H1 (cell line): ENCODE results near the gene RERE. TPM values are rescaled to one million over a fixed set of nuclear protein-coding genes. Genes with fewer than 3 reads are reported as not detected.

ENCODE experiments used
- CTCF ChIA-PET: fragments of 300-600 bp; sonication (Branson Sonifier 250); formaldehyde crosslinking; loops from one replicate; lab custom pipeline; 2021; ENCODE audit not compliant: partially characterized antibody; lab: Charles Lee
- POLR2A ChIA-PET: fragments of 300-600 bp; sonication (Branson Sonifier 250); formaldehyde crosslinking; loops from one replicate; lab custom pipeline; 2021; ENCODE audit warnings: inconsistent platforms; ENCODE audit not compliant: partially characterized antibody; lab: Charles Lee
- DNase-seq, 2 experiments: peaks; one replicate each; pipeline versions ENCODE4 v3.0.0 to v3.0.0-alpha.2; 2010 to 2022; ENCODE audit warnings: low spot score in 2 of 2, low read depth in 1 of 2, mixed read lengths in 1 of 2
- FAIRE-seq: peaks from 2 replicates; lab custom pipeline; 2011; peaks lifted over from hg19 to GRCh38; lab: Jason Lieb, UNC
- H2AFZ ChIP-seq: 2 replicates; pipeline ENCODE4 v1.8.1; 2012; ENCODE audit warnings: low read length, inconsistent platforms
- H2AK5ac ChIP-seq: 2 replicates; pipeline ENCODE4 v1.6.1; 2013; ENCODE audit warnings: low read depth, low read length
- H2BK120ac ChIP-seq: replicated peaks from 2 replicates; pipeline ENCODE3; 2013; ENCODE audit warnings: low read depth, low read length, inconsistent platforms
- H2BK12ac ChIP-seq: 2 replicates; pipeline ENCODE4 v1.6.1; 2013; ENCODE audit warnings: low read depth, low read length
- H2BK15ac ChIP-seq: 2 replicates; pipeline ENCODE4 v1.6.1; 2013; ENCODE audit warnings: low read length
- H2BK20ac ChIP-seq: 2 replicates; pipeline ENCODE4 v1.6.1; 2013; ENCODE audit warnings: low read length
- H2BK5ac ChIP-seq: 2 replicates; pipeline ENCODE4 v1.6.1; 2013; ENCODE audit warnings: low read depth, low read length
- H3K14ac ChIP-seq: 2 replicates; pipeline ENCODE4 v1.6.1; 2013; ENCODE audit warnings: inconsistent platforms; ENCODE audit not compliant: insufficient read length
- H3K18ac ChIP-seq: 2 replicates; pipeline ENCODE4 v1.6.1; 2013; ENCODE audit warnings: low read length; ENCODE audit errors: extremely low read depth
- H3K23ac ChIP-seq: 2 replicates; pipeline ENCODE4 v1.6.1; 2013; ENCODE audit warnings: inconsistent platforms; ENCODE audit not compliant: insufficient read length
- H3K23me2 ChIP-seq: 2 replicates; pipeline ENCODE4 v1.6.1; 2013; ENCODE audit warnings: low read depth, low read length
- H3K27ac ChIP-seq: 2 replicates; pipeline ENCODE4 v1.6.1; 2011; ENCODE audit warnings: low read depth, low read length, inconsistent platforms
- H3K27me3 ChIP-seq, 4 experiments: replicated peaks in 1 of 4; 1 replicate in 1 of 4; 2 replicates in 3 of 4; pipeline versions ENCODE4 v1.6.1 to v1.8.1; 2011 to 2013; ENCODE audit warnings: low read length in 3 of 4, mild to moderate bottlenecking in 3 of 4, inconsistent platforms in 2 of 4, mixed read lengths in 2 of 4, moderate library complexity in 1 of 4; ENCODE audit not compliant: control insufficient read depth in 3 of 4, insufficient read depth in 3 of 4; ENCODE audit errors: extremely low read depth in 1 of 4
- H3K36me3 ChIP-seq, 4 experiments: 2 replicates each; pipeline versions ENCODE4 v1.6.1 to v1.8.1; 2011 to 2013; ENCODE audit warnings: mild to moderate bottlenecking in 4 of 4, low read length in 3 of 4, moderate library complexity in 2 of 4, control low read depth in 1 of 4, inconsistent platforms in 1 of 4; ENCODE audit not compliant: insufficient read depth in 4 of 4, control insufficient read depth in 2 of 4
- H3K4ac ChIP-seq: replicated peaks from 2 replicates; pipeline ENCODE3; 2013; ENCODE audit warnings: low read length, low read depth, mixed read lengths, inconsistent platforms; ENCODE audit not compliant: insufficient read length
- H3K4me1 ChIP-seq, 4 experiments: replicated peaks in 1 of 4; 1 replicate in 1 of 4; 2 replicates in 3 of 4; pipeline versions ENCODE4 v1.6.1 to v1.8.1; 2011 to 2013; ENCODE audit warnings: low read length in 3 of 4, inconsistent platforms in 2 of 4, mixed read lengths in 1 of 4; ENCODE audit not compliant: insufficient read depth in 4 of 4, control insufficient read depth in 3 of 4
- H3K4me2 ChIP-seq, 2 experiments: 2 replicates each; pipeline versions ENCODE4 v1.6.1 to v1.8.1; 2011 to 2013; ENCODE audit warnings: low read depth in 2 of 2, low read length in 2 of 2, control low read depth in 1 of 2, inconsistent platforms in 1 of 2, mild to moderate bottlenecking in 1 of 2; ENCODE audit not compliant: insufficient read depth in 1 of 2
- H3K4me3 ChIP-seq, 4 experiments: fragments of 200-600, 300-600 bp in 1 of 4; sonication (generic), shearing (Covaris generic), sonication (Bioruptor Twin) in 1 of 4; 2 replicates each; pipeline versions ENCODE4 v1.5.1 to v1.8.1; 2011 to 2016; ENCODE audit warnings: low read length in 4 of 4, low read depth in 3 of 4, control low read depth in 2 of 4, inconsistent platforms in 2 of 4, mild to moderate bottlenecking in 2 of 4, mixed read lengths in 1 of 4, moderate library complexity in 1 of 4; ENCODE audit not compliant: insufficient read depth in 2 of 4; ENCODE audit errors: extremely low read depth in 1 of 4
- H3K56ac ChIP-seq: replicated peaks from 2 replicates; pipeline ENCODE3; 2013; ENCODE audit warnings: low read depth, mild to moderate bottlenecking, mixed read lengths, low read length, inconsistent platforms; ENCODE audit not compliant: insufficient read length
- H3K79me1 ChIP-seq: 2 replicates; pipeline ENCODE4 v1.6.1; 2013; ENCODE audit warnings: low read depth, low read length, control low read depth
- H3K79me2 ChIP-seq, 2 experiments: 2 replicates each; pipeline versions ENCODE4 v1.6.1 to v1.8.1; 2012 to 2013; ENCODE audit warnings: low read length in 2 of 2, mild to moderate bottlenecking in 2 of 2, inconsistent platforms in 1 of 2; ENCODE audit not compliant: insufficient read depth in 2 of 2, control insufficient read depth in 1 of 2
- H3K9ac ChIP-seq, 4 experiments: replicated peaks in 1 of 4; 1 replicate in 1 of 4; 2 replicates in 3 of 4; pipeline versions ENCODE4 v1.6.1 to v1.8.1; 2011 to 2013; ENCODE audit warnings: low read depth in 3 of 4, low read length in 3 of 4, control low read depth in 2 of 4, mild to moderate bottlenecking in 2 of 4, moderate library complexity in 2 of 4, inconsistent platforms in 1 of 4; ENCODE audit errors: extremely low read depth in 1 of 4
- H3K9me3 ChIP-seq, 2 experiments: 2 replicates each; pipeline versions ENCODE4 v1.6.1 to v1.8.1; 2012 to 2013; ENCODE audit warnings: mild to moderate bottlenecking in 2 of 2, moderate library complexity in 2 of 2, control low read depth in 1 of 2, inconsistent platforms in 1 of 2, low read depth in 1 of 2, low read length in 1 of 2, mixed read lengths in 1 of 2; ENCODE audit not compliant: insufficient read depth in 2 of 2
- H4K20me1 ChIP-seq, 2 experiments: replicated peaks in 1 of 2; 2 replicates each; pipeline versions ENCODE3 to v1.8.1; 2011 to 2013; ENCODE audit warnings: inconsistent platforms in 2 of 2, low read length in 2 of 2, mild to moderate bottlenecking in 1 of 2; ENCODE audit not compliant: insufficient read depth in 2 of 2, control insufficient read depth in 1 of 2
- H4K5ac ChIP-seq: 2 replicates; pipeline ENCODE4 v1.6.1; 2013; ENCODE audit warnings: low read length, low read depth, mixed read lengths, inconsistent platforms; ENCODE audit not compliant: insufficient read length
- H4K8ac ChIP-seq: 2 replicates; pipeline ENCODE4 v1.8.0; 2013; ENCODE audit warnings: mild to moderate bottlenecking, moderate library complexity, low read length, inconsistent platforms; ENCODE audit not compliant: insufficient read depth; ENCODE audit errors: extremely low read depth
- H4K91ac ChIP-seq: replicated peaks from 2 replicates; pipeline ENCODE3; 2013; ENCODE audit warnings: low read length, mixed read lengths, inconsistent platforms; ENCODE audit not compliant: insufficient read length
- FOSL1 ChIP-seq: IDR thresholded peaks from 2 replicates; pipeline ENCODE4 v1.6.1; 2011; ENCODE audit warnings: mild to moderate bottlenecking, low read depth, low read length, moderate library complexity; ENCODE audit not compliant: insufficient read depth
- GABPA ChIP-seq: IDR thresholded peaks from 2 replicates; pipeline ENCODE4 v1.6.1; 2011; ENCODE audit warnings: mild to moderate bottlenecking, low read length, moderate library complexity, borderline replicate concordance; ENCODE audit not compliant: insufficient read depth
- GTF2F1 ChIP-seq: IDR thresholded peaks from 2 replicates; pipeline ENCODE4 v1.6.1; 2012; ENCODE audit warnings: low read depth, low read length, improper control_type of control experiment, borderline replicate concordance
- MAFK ChIP-seq: IDR thresholded peaks from 2 replicates; pipeline ENCODE4 v1.6.1; 2012; ENCODE audit warnings: low read depth, mild to moderate bottlenecking, improper control_type of control experiment, low read length
- POLR2AphosphoS5 ChIP-seq: IDR thresholded peaks from 2 replicates; pipeline ENCODE4 v1.6.1; 2011; ENCODE audit warnings: low read depth, low read length
- RNF2 ChIP-seq: fragments of 200-900, 300-1000 bp; sonication (generic); IDR thresholded peaks from 2 replicates; pipeline ENCODE4 v1.7.1; 2016; ENCODE audit warnings: borderline replicate concordance, low read depth, mild to moderate bottlenecking, antibody characterized with exemption, low read length; ENCODE audit not compliant: poor library complexity, severe bottlenecking; ENCODE audit errors: missing control alignments
- SIN3A ChIP-seq, 2 experiments: IDR thresholded peaks in 1 of 2; conservative IDR thresholded peaks in 1 of 2; 2 replicates each; pipeline ENCODE4 v1.6.1; 2011 to 2012; ENCODE audit warnings: low read length in 2 of 2, improper control_type of control experiment in 1 of 2, low read depth in 1 of 2, mild to moderate bottlenecking in 1 of 2
- WGBS, 2 experiments: shearing (Covaris generic) in 1 of 2; methylation state at CpG; one replicate each; pipeline versions ENCODE4 v1.1.6 to v1.1.7; 2013 to 2015; ENCODE audit warnings: low lambda C conversion rate in 2 of 2, mixed read lengths in 2 of 2, inconsistent platforms in 1 of 2, low coverage in 1 of 2, missing lambda C conversion rate in 1 of 2; ENCODE audit not compliant: insufficient replicate concordance in 2 of 2, insufficient coverage in 1 of 2, insufficient read length in 1 of 2; ENCODE audit errors: extremely low coverage in 1 of 2, missing lambda C conversion rate in 1 of 2; 5-methylcytosine and 5-hydroxymethylcytosine counted together
- polyA plus RNA-seq, 7 experiments: library from polyadenylated mRNA; depleted of rRNA in 3 of 7; stranded (reverse) in 5 of 7; unstranded in 2 of 7; fragments of >200 nt in 5 of 7; fragments of 200-250 nt in 2 of 7; gene quantifications; 1 replicate in 5 of 7; 2 replicates in 1 of 7; 4 replicates in 1 of 7; pipeline versions ENCODE4 v1.2.1 to v1.2.3, GENCODE V29; 2011 to 2013; ENCODE audit warnings: missing spikeins in 2 of 7, mixed read lengths in 2 of 7
- total RNA-seq: library from RNA; stranded (reverse); fragmentation: NEBNext Ultra II Directional; extraction: Animal tissue kit (Norgen Biotek cat#: 25700); gene quantifications from 2 replicates; pipeline ENCODE4 v1.2.1, GENCODE V29; 2021
- TF ChIP-seq, protein P1 (sequence below), 3 experiments: IDR thresholded peaks; 1 replicate in 2 of 3; 2 replicates in 1 of 3; pipeline versions ENCODE4 v1.5.1 to v1.6.1; 2011; ENCODE audit warnings: low read length in 3 of 3, mild to moderate bottlenecking in 3 of 3, inconsistent platforms in 2 of 3, low read depth in 1 of 3, moderate library complexity in 1 of 3; ENCODE audit not compliant: insufficient read depth in 1 of 3; ENCODE audit errors: control extremely low read depth in 1 of 3

RERE gene
- total and polyA plus RNA-seq, 2 of the 8 experiments (the other 6 are each of a cell fraction or from before 2014, with no cell fraction given): 15.3 to 142 TPM

- Histone ChIP-seq H4K20me1 (peaks cover 2 to 4% of the 10 kb centered on the region in 2 experiments), H3K56ac (no peak overlapping the region), H3K23ac (no peak overlapping the region), H3K4me1 (peaks cover 10 to 22% (median 16%) of the 10 kb centered on the region in 4 experiments), H3K36me3 (peaks cover 0 to 1% (median 0%) of the 10 kb centered on the region in 4 experiments; a peak in 2 of 8 replicates), H3K4me3 (peak overlapping the region in 1 of 4 experiments; percentile 69; a peak in 1 of 8 replicates), H3K79me1 (peaks cover 6% of the 10 kb centered on the region; the same call in 1 of the 2 replicates), H2AFZ (no peak overlapping the region), H3K27ac (peak overlapping the region; percentile 73; the same call in 1 of the 2 replicates), H2BK120ac (no peak overlapping the region), H3K79me2 (peaks cover 0 to 56% of the 10 kb centered on the region in 2 experiments; a peak in 3 of 4 replicates), H3K27me3 (no peaks in the 10 kb centered on the region), H4K8ac (no peak overlapping the region), H4K5ac (no peak overlapping the region), H2BK20ac (no peak overlapping the region), H2BK5ac (no peak overlapping the region), H4K91ac (no peak overlapping the region), H2AK5ac (no peak overlapping the region), H2BK15ac (no peak overlapping the region), H3K4me2 (peak overlapping the region in 1 of 2 experiments; percentile 96; a peak in 1 of 4 replicates), H3K18ac (no peak overlapping the region), H3K14ac (no peak overlapping the region), H3K4ac (no peak overlapping the region), H3K23me2 (peaks cover 14% of the 10 kb centered on the region), H3K9me3 (no peaks in the 10 kb centered on the region), H3K9ac (no peak overlapping the region; a peak in 1 of 7 replicates), H2BK12ac (no peak overlapping the region)
- ChIA-PET POLR2A (interaction anchor here (0.6 to 1.7 kb wide), 5 partner anchors 13 to 54 kb away, joined by 3 to 5 read pairs (median 4); no protein-coding TSS in a partner anchor), CTCF (interaction anchor here (0.6 to 8.5 kb wide), 5 partner anchors 14 to 301 kb away, joined by 3 to 88 read pairs (median 7); no protein-coding TSS in a partner anchor)
- no peak for DNase-seq
- no peak for FAIRE-seq
- WGBS, 2 experiments: 87% methylated on average over 10 of the region's 10 CpGs; no CpG with 5 or more reads in 1 of the 2 experiments
- TF ChIP-seq FOSL1: no peak
- no peak for TF ChIP-seq RNF2
- no peak for TF ChIP-seq POLR2AphosphoS5
- TF ChIP-seq, protein P1, sequence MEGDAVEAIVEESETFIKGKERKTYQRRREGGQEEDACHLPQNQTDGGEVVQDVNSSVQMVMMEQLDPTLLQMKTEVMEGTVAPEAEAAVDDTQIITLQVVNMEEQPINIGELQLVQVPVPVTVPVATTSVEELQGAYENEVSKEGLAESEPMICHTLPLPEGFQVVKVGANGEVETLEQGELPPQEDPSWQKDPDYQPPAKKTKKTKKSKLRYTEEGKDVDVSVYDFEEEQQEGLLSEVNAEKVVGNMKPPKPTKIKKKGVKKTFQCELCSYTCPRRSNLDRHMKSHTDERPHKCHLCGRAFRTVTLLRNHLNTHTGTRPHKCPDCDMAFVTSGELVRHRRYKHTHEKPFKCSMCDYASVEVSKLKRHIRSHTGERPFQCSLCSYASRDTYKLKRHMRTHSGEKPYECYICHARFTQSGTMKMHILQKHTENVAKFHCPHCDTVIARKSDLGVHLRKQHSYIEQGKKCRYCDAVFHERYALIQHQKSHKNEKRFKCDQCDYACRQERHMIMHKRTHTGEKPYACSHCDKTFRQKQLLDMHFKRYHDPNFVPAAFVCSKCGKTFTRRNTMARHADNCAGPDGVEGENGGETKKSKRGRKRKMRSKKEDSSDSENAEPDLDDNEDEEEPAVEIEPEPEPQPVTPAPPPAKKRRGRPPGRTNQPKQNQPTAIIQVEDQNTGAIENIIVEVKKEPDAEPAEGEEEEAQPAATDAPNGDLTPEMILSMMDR (IDR thresholded peaks at IDR 0.05; ENCODE audit: control extremely low read depth in 1 of 3, insufficient read depth in 1 of 3, low read depth in 1 of 3, low read length in 3 of 3): no peak
- no peak for TF ChIP-seq GTF2F1
- no peak for TF ChIP-seq GABPA
- no peak for TF ChIP-seq SIN3A (conservative IDR thresholded peaks at IDR 0.05 in 1 of 2, IDR thresholded peaks at IDR 0.05 in 1 of 2; ENCODE audit: low read depth in 1 of 2, low read length in 2 of 2)
- no peak for TF ChIP-seq MAFK
These were observed 392.2 kb downstream of the RERE start for GRCh38 chr1:8425150-8425780.
